Measurements from ENCODE around the gene CWC22.
"Not testable (repeated sequence)": the region's sequence is repeated elsewhere in the genome, so short reads cannot be mapped to it uniquely, and the experiment has no call there.

The CWC22 gene

GRCh38 chr2:179965291-179966258 lies 41.5 kb downstream of the CWC22 start:
- Histone ChIP-seq H3K4me2 (ENCODE audit: insufficient read depth, low read length) (no peak overlapping the region), H3K9me3 (ENCODE audit: insufficient read depth, low read length, severe bottlenecking) (no peaks in the 10 kb centered on the region), H3K27me3 (ENCODE audit: insufficient read depth, low read length, poor library complexity) (no peaks in the 10 kb centered on the region), H3K79me2 (ENCODE audit: insufficient read depth, low read length) (no peaks in the 10 kb centered on the region), H2AFZ (ENCODE audit: low read depth, low read length) (no peak overlapping the region), H4K20me1 (ENCODE audit: insufficient read depth, low read length) (no peaks in the 10 kb centered on the region), H3K36me3 (ENCODE audit: insufficient read depth, low read length) (peaks cover 69% of the 10 kb centered on the region), H3K9ac (ENCODE audit: low read depth, low read length) (no peak overlapping the region), H3K4me1 (ENCODE audit: insufficient read depth, low read length) (no peaks in the 10 kb centered on the region), H3K4me3 (ENCODE audit: low read depth in 1 of 2, low read length in 2 of 2) (no peak overlapping the region), H3K27ac (ENCODE audit: low read length) (no peak overlapping the region)
- no peak for DNase-seq
- TF ChIP-seq, protein P1, sequence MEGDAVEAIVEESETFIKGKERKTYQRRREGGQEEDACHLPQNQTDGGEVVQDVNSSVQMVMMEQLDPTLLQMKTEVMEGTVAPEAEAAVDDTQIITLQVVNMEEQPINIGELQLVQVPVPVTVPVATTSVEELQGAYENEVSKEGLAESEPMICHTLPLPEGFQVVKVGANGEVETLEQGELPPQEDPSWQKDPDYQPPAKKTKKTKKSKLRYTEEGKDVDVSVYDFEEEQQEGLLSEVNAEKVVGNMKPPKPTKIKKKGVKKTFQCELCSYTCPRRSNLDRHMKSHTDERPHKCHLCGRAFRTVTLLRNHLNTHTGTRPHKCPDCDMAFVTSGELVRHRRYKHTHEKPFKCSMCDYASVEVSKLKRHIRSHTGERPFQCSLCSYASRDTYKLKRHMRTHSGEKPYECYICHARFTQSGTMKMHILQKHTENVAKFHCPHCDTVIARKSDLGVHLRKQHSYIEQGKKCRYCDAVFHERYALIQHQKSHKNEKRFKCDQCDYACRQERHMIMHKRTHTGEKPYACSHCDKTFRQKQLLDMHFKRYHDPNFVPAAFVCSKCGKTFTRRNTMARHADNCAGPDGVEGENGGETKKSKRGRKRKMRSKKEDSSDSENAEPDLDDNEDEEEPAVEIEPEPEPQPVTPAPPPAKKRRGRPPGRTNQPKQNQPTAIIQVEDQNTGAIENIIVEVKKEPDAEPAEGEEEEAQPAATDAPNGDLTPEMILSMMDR (IDR thresholded peaks at IDR 0.05; ENCODE audit: borderline replicate concordance, extremely low read depth, low read length, poor library complexity, severe bottlenecking), result no peak
- TF ChIP-seq EZH2 (IDR thresholded peaks at IDR 0.05; ENCODE audit: borderline replicate concordance, low read depth, low read length, severe bottlenecking), result no peak
- ATAC-seq (ENCODE audit: insufficient read depth, low read depth), result no peak

GRCh38 chr2:179963626-179964025 lies 43.5 kb downstream of the CWC22 start:
- Histone ChIP-seq H3K9me3 (ENCODE audit: insufficient read depth, low read length, severe bottlenecking) (no peaks in the 10 kb centered on the region), H3K27me3 (ENCODE audit: insufficient read depth, low read length, poor library complexity) (no peaks in the 10 kb centered on the region), H3K9ac (ENCODE audit: low read depth, low read length) (no peak overlapping the region), H3K79me2 (ENCODE audit: insufficient read depth, low read length) (no peaks in the 10 kb centered on the region), H3K4me2 (ENCODE audit: insufficient read depth, low read length) (no peak overlapping the region), H3K27ac (ENCODE audit: low read length) (no peak overlapping the region), H3K36me3 (ENCODE audit: insufficient read depth, low read length) (peaks cover 64% of the 10 kb centered on the region), H3K4me1 (ENCODE audit: insufficient read depth, low read length) (no peaks in the 10 kb centered on the region), H4K20me1 (ENCODE audit: insufficient read depth, low read length) (no peaks in the 10 kb centered on the region), H3K4me3 (ENCODE audit: low read depth in 1 of 2, low read length in 2 of 2) (no peak overlapping the region), H2AFZ (ENCODE audit: low read depth, low read length) (no peak overlapping the region)
- no peak for ATAC-seq (ENCODE audit: insufficient read depth, low read depth)
- TF ChIP-seq, protein P1 (IDR thresholded peaks at IDR 0.05; ENCODE audit: borderline replicate concordance, extremely low read depth, low read length, poor library complexity, severe bottlenecking), result no peak
- TF ChIP-seq EZH2 (IDR thresholded peaks at IDR 0.05; ENCODE audit: borderline replicate concordance, low read depth, low read length, severe bottlenecking), result no peak
- no peak for DNase-seq

DNA sequence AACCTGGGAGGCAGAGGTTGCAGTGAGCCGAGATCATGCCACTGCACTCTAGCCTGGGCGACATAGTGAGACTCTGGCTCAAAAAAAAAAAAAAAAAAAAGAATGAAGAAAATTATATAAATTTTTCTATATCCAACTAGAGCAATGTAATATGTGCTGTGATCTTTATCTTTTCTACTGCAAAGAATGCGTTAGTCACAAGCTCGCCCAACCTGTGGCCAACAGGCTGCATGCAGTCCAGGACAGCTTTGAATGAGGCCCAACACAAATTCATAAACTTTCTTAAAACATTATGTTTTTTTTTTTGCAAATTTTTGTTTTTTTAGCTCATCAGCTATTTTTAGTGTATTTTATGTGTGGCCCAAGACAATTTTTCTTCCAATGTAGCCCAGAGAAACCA lies 48.8 kb downstream of the CWC22 start:
- DNase-seq; H3K9me3 ChIP-seq (ENCODE audit: insufficient read depth, low read length, severe bottlenecking); H3K9ac ChIP-seq (ENCODE audit: low read depth, low read length); H3K4me3 ChIP-seq (ENCODE audit: low read depth in 1 of 2, low read length in 2 of 2); H3K27ac ChIP-seq (ENCODE audit: low read length); H3K79me2 ChIP-seq (ENCODE audit: insufficient read depth, low read length); H4K20me1 ChIP-seq (ENCODE audit: insufficient read depth, low read length); H3K27me3 ChIP-seq (ENCODE audit: insufficient read depth, low read length, poor library complexity); ATAC-seq (ENCODE audit: insufficient read depth, low read depth); H3K4me2 ChIP-seq (ENCODE audit: insufficient read depth, low read length); H2AFZ ChIP-seq (ENCODE audit: low read depth, low read length); H3K4me1 ChIP-seq (ENCODE audit: insufficient read depth, low read length): not testable (repeated sequence)
- H3K36me3 ChIP-seq (ENCODE audit: insufficient read depth, low read length), result peaks cover 51% of the 10 kb centered on the region; the same call in 1 of the 2 replicates

GRCh38 chr2:179954026-179954425 lies 53.1 kb downstream of the CWC22 start:
- Histone ChIP-seq H3K36me3 (ENCODE audit: insufficient read depth, low read length) (peaks cover 66% of the 10 kb centered on the region), H3K9me3 (ENCODE audit: insufficient read depth, low read length, severe bottlenecking) (no peaks in the 10 kb centered on the region), H3K4me1 (ENCODE audit: insufficient read depth, low read length) (no peaks in the 10 kb centered on the region), H2AFZ (ENCODE audit: low read depth, low read length) (no peak overlapping the region), H3K27ac (ENCODE audit: low read length) (no peak overlapping the region), H3K4me2 (ENCODE audit: insufficient read depth, low read length) (no peak overlapping the region), H3K4me3 (ENCODE audit: low read depth in 1 of 2, low read length in 2 of 2) (no peak overlapping the region), H4K20me1 (ENCODE audit: insufficient read depth, low read length) (no peaks in the 10 kb centered on the region), H3K9ac (ENCODE audit: low read depth, low read length) (no peak overlapping the region), H3K27me3 (ENCODE audit: insufficient read depth, low read length, poor library complexity) (no peaks in the 10 kb centered on the region), H3K79me2 (ENCODE audit: insufficient read depth, low read length) (no peaks in the 10 kb centered on the region)
- ATAC-seq (ENCODE audit: insufficient read depth, low read depth) (no peak), DNase-seq (no peak)
- TF ChIP-seq, protein P1 (IDR thresholded peaks at IDR 0.05; ENCODE audit: borderline replicate concordance, extremely low read depth, low read length, poor library complexity, severe bottlenecking), result no peak

All from DND-41 (cell line).